CD4-positive, alpha-beta T cell treated with Interleukin-21 for 1 hour (primary cell): ENCODE data around the gene ITGB6.

Source experiments
- DNase-seq: peaks from one replicate; pipeline ENCODE4 v3.0.0-alpha.2; 2020

ITGB6 gene, protein sequence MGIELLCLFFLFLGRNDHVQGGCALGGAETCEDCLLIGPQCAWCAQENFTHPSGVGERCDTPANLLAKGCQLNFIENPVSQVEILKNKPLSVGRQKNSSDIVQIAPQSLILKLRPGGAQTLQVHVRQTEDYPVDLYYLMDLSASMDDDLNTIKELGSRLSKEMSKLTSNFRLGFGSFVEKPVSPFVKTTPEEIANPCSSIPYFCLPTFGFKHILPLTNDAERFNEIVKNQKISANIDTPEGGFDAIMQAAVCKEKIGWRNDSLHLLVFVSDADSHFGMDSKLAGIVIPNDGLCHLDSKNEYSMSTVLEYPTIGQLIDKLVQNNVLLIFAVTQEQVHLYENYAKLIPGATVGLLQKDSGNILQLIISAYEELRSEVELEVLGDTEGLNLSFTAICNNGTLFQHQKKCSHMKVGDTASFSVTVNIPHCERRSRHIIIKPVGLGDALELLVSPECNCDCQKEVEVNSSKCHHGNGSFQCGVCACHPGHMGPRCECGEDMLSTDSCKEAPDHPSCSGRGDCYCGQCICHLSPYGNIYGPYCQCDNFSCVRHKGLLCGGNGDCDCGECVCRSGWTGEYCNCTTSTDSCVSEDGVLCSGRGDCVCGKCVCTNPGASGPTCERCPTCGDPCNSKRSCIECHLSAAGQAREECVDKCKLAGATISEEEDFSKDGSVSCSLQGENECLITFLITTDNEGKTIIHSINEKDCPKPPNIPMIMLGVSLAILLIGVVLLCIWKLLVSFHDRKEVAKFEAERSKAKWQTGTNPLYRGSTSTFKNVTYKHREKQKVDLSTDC

DNA sequence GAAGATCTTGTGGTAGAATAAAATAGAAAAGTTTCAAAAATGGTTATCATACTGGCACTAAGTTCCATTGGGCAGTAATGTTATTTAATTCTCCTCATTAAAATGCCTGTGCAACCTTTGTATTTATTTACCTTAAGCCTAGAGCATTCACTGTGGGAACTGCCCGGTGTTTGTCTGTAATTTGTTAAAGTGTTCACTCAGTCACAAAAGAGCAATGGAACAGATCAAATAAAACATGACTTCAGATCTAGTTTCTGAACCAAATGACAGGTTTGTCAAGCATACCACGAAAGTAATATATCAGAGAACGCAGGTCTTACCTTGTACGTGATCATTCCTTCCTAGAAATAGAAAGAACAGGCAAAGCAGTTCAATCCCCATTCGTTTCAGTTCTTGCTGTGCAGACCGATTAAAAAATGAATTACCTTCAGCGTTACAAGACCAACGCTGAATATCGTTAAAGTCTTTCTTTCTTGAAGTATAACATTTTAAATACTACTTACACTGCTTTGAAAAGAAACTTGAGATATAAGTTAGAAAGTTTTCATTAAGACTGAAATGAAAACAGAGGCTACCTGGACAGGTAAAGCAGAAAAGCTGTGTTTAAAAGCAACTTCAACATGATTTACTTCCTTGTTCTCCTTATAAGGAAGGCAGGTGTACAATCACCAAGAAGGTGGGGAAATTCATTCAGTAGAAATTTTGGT lies at the start of gene ITGB6:
Gene ITGB6, minus strand, starts transcription at position 590 of the 707 bp plus-strand sequence. Its CDS starts 209 bp downstream, at position 381.
- DNase-seq, result no peak

DNA sequence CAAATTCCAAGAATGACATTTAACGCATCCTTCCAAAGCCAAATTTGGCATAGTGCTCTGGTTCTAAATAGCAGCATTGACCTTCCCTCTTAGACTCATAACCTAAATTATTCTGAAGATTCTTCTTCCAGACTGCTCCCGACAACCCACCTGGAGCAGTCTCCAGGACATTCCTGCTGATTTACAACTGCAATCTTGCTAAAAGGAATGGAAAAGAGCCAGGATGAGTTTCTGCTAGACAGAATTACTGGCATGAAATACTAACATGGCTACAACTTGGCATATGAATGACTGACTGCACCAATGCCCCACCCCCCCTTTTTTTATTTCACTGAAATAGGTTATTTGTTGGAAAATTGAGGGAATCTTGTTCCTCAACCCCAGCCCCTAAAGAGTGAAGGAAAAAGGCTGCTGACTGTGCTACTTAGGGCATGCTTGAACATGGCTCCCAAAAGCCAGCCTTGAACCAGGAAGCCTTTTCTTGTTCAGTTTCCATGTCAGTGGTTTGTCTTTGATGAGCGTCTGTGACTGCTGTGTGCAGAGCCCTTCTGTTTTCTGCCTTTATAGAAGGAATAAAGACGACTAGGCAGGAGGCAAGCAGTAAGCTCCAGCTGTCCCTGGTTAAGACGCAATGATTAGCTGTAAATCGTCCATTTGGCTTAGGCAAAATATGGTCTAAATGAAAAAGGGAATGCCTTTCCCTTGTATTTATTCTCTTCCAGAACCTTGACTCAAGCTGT lies 47.4 kb upstream of the ITGB6 start:
- no peak for DNase-seq

DNA sequence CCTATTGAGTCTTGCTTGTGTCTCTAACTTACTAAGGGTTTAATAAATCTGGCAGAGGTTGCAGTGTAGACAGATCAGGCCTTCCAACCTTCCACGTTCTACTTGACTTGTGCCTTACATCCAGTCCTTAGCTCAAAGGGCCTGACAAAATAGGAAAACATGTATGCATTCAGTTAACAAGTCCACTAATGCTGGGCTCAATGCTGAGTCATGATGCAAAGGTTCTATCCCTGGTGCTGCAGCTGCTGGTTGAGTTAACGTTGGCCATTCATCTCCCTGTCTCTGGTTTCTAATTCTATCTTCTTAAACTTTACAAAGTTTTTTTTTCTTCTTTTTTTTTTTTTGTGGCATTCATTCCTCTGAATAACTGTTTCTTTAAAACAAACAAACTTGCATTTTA lies 46.3 kb upstream of the ITGB6 start:
- no peak for DNase-seq

DNA sequence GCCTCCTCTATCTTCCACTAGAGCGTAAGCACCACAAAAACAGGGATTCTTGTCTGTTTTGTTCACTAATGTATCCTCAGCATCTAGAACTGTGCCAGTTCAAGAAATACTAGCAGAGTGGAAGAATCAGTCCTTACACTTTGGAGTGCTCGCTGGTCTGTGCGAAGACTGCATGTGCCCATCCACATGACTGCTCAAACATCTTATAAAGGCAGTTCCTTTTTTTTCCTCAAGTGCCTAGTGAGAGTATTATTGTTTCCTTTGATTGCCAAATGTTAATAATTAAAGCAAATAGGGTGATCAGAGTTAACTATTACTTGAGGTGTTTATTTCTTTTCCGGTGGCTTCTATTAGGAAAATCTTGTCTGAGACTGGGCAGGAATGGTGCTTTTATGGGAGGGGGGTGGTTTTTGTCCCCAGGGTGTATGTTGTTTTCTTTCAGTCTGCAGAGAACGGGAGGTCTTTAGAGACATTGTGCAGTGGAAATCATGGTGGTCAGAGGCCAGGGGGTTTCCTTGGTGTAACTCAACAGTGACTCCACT lies 45.6 kb upstream of the ITGB6 start:
- DNase-seq, result no peak

DNA sequence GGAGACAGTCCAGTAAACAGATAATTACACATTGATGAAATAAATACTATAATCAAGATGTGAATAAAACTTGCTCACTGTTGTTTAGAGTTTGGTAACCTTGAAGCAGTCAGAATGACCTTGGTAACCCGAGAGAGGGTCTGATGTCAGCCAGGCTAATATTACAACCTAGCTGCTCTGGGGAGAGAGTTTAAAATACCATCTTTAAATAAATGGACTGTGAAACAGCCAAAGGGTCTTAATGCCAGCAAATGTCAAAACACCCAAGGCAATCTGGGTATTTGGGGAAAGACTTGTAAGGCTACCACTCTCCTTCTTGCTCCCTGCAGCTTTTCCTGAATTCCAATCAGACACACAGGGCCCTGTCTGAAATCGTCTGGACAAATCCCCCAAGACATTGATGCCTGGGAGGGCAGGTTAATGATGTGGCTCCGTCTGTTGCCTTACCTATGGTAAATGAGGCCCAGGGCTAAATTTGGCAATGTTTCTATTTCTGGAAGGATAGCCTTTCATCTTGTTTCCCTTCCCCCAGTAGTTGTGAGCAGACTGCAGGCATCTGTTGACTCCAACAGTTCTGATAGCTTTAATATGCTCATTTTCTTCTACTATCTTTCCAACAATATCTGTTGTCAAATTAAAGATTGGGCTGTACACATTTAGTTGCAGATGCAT lies 43.0 kb upstream of the ITGB6 start:
- no peak for DNase-seq

DNA sequence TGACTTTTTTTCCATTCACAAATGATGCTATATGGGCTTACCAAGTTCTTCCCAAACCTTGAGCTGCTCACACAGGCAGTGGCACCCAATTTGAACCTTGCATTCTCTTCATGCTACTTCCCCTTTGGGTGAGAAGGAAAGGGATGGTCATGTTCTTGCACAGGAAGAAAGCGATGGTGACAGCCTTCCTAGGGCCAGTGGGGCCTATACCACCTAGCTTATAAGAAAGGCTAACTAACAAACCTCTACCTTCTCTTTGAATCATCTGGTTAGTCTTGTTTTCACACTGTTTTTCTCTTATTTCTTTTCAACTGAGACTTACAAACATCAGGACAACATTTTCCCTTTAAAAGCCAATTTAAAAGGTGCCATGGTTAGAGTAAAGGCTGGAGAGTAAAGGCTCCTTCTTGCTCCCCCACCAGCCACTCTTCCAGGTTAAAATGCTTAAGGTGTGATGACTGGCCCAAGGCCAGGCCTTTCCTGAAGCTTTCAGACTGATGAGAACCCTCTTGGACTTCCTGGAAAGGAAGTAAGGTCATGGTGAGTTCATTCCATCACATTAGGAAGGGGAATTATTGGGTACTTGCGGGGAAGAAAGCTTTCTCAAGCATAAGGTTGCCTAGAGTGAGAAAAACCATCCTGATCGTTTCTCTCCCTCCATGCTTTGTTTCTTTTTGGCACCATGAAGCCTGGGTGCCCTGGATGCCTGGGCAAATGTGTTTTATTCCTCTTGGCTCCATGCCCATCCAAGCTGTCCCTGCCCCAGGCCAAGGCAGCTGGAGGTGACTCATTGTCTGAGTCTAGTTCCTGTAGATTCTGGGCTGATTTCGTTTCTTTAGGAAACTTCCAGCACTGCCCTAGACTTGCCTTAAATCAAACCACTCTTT lies 41.4 kb upstream of the ITGB6 start:
- no peak for DNase-seq

DNA sequence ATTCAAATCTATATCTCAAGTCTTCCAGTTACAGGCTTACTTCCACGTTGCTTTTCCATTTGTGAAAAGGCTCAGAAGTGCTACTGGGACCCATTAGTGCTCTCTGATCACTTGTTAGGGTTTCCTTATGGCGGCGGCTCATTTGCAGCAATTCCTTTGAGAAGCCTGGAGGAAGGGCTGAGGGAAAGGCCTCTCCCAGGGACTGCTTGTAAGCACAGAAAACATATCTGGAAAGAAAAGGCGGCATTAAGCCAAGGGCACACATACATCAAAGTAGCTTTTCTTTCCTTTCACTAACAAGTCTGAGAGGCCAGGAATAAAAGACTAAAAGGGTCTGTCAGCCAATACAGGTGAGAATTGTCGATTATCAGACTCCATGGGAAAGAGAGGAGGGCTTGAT lies 39.4 kb upstream of the ITGB6 start:
- DNase-seq, result no peak

DNA sequence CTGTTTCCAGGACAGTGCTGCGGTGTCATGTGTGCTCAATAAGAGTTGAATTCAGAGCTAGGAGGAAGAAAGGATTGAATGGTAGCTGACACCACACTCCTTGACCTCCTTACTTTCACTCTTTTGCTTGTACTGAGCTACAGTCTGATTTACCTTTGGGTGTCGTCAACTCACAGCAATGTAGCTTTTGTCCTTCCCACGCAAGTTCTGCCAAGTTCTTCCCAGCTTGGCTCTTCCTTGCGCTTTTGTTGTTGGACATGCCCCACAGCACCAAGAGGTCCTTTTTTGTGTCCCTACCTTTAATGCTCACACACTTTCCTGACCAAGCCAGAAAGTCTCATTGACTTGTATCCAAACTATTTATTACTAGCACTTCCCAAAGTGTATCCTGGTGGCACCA lies 38.3 kb upstream of the ITGB6 start:
- no peak for DNase-seq

DNA sequence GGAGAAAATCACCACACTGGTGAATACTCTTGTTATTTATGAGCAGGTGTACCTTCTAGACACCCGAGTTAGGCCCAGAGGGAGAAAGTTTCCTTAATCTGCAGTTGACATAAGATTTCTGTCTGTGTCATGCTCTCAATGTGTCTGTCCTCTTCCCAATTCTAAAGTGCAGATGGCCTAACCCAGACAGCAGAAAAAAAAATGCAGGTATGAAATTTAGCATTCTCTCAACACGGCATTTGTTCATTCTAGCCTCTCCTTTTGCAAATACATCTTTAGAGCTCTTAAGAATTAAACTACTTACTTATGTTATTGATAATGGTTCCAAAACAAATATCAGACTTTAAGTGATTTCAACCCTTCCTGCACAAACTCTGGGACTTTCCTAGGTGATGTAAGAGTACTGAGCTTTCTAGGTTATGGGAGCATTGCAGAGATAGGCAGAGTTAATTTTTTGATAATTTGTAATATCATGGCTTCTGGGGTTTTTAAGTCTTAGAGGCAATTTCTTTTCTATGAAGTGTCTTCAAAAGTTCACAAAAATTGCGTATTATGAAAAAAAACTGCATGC lies 32.9 kb upstream of the ITGB6 start:
- no peak for DNase-seq

DNA sequence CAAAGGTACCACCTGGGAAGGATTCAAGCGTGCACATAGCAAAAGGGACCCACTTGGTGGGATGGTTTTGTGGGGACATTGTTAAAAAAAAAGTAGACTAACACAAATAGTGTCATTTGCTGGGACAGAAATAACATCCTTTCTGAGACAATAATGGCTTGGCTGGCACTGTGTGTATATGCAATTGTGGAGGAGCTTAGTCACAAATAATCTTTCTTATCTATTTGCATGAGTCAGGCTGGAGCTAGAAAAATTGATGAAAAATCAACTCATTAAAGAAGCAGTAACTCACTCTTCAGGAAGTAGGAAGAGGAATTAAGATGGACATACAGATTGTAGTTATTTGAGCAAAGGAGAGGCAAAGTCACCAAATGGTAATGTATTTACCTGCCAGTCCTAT lies 29.5 kb upstream of the ITGB6 start:
- DNase-seq, result no peak

DNA sequence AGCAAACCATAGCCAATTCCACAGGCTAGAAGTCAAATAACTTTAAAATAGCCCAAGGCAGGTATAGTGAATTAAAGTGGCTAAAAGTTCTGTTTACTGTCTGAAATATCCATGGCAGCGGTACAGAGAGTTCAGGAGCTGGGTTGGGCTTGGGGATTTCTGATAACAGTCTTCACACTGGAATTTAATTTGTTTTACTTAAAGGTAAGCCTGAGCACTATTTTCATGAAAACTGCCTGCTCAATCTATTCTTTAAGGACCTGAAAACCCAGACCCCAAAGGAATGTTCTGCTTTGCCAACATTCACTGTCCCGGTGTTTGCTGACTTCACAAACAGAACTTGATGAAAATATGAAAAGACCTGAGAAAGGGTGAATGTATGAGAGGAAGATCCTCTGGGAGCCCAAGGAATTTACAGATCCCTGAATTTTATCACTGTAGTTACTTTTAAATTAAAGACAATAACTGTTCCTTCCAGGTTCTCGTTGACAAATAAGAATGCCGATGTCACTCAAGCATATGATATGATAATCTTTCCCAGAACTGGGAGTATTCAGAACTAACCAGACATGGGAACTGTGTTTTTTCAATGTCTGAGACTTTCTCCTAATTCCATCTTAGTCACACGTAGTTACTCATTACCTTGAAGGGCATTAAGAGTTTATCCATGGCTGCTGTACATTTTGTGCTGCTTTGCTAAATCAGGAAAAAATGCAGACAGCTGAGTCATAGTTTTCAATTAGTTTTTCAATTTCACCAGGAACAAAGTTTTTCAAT lies 28.3 kb upstream of the ITGB6 start:
- DNase-seq, result no peak

DNA sequence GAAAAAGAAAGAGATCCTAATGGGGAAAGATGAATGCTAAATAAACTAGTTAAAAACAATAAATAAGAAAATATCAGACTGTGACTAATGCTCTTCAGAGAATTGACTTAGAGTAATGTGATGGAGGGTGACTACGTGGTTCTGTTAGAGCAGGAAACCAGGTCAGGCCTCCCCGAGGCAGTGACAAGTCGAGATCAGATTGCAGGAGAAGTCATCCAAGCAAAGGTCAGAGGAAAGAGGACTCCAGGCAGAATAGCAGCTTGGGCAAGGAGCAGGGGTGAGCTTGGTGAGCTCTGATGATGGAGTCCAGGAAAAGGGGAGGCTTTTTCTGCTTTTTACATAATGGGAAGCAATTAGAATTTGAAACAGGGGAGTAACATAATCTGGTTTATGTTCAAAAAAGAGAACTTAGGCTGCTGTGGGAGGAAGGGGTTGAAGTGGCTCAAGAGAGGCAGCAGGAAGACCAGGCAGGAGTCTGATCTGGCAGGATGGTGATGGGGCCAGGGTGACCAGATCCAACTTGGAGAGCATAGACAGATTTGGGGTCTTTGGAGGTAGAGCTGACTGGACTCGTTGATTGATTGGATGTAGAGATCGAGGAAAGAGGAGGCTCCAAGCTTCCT lies 27.3 kb upstream of the ITGB6 start:
- DNase-seq, result no peak

DNA sequence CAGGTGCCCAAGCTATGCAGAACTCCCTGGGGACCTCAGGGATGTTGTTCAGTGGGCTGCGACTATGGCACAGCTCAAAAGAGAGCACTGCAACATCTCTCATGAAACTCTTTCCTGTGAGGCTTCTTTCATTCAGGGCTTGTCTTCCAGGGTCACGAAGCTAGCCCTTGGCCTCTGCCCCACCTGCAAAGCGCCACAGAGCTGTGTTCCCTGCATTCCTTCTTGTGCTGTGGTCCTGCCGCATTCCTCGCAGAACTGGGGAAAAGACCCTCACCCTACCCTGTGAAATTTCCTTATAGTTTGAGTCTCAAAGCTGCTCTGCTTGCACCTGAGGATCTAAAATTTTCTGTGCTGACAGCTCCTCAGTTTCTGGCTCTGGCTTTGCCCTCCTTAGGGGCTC lies 26.3 kb upstream of the ITGB6 start:
- DNase-seq, result no peak

DNA sequence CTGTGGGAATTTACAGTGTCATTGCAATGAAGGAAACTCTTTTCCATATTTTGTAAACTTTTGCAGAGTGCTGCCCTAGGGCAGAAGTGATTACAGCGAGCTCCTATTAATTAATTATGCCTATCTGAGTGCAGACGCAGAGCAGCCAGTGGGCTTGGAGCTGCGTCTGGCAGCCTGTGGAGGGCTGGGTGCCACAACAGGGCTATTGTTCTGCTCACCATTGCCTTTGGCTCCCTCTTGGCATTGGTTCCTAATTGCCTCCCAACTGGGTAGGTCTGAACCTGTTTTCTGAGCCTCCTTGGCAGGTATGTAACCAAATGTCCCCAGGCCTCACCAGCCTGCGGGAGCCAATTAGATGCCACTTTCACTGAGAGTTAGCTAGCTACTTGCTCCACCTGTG lies 25.6 kb upstream of the ITGB6 start:
- no peak for DNase-seq

DNA sequence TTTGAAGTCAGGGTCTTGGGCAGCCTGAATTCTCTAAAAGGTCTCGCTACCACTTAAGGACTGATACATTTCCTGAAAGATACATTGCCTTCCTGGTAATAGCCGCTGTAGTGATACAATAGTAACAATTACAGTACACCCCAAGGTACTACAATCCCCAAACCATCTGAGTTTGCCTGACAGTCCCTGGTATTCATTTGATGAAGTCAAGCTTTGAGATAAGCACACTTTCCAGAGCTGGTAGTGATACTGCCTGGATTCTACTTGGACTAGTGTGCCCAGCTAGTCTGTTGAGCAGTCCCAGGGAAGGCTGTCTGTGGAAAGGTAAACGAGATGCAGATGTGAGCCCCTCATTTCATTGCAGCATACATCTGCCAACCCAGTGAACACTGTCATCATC lies 24.4 kb upstream of the ITGB6 start:
- DNase-seq, result no peak

DNA sequence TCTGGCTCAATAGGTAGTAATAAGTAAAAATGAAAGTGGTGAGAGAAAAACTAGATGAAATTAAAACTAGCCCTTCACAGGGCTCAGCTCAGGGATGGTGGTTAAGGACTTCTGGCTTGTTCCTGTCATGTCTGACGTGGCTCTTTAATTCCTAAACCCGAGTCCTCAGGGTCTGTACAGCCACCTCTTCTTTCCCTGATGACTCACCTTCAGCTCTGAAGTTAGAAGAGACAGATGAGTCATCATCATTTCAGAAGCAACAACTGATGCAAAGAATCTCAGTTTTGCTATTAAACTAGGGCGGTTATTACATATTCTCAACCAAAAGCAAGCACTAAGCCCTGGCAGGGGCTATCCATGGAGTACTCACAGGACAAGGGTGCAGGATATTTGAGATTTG lies 24.0 kb upstream of the ITGB6 start:
- no peak for DNase-seq

DNA sequence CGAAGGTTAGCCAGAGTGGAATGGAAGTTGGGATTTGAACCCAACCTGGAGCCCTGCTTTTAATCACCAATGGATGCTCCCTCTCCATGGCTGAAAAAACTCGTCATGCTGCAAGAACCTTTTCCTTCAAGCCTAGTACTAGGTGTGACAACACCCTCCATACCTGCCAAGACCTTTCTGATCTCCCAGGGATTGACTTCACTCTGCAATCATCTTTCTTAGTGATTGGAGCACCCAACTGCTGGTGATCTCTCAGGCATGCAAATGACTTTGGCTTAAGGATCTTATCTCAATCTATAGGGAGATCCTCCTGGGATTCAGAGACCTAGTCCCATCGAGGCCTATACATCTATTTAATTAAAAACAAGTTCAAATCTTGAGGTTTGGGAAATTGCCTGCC lies 23.5 kb upstream of the ITGB6 start:
- no peak for DNase-seq

DNA sequence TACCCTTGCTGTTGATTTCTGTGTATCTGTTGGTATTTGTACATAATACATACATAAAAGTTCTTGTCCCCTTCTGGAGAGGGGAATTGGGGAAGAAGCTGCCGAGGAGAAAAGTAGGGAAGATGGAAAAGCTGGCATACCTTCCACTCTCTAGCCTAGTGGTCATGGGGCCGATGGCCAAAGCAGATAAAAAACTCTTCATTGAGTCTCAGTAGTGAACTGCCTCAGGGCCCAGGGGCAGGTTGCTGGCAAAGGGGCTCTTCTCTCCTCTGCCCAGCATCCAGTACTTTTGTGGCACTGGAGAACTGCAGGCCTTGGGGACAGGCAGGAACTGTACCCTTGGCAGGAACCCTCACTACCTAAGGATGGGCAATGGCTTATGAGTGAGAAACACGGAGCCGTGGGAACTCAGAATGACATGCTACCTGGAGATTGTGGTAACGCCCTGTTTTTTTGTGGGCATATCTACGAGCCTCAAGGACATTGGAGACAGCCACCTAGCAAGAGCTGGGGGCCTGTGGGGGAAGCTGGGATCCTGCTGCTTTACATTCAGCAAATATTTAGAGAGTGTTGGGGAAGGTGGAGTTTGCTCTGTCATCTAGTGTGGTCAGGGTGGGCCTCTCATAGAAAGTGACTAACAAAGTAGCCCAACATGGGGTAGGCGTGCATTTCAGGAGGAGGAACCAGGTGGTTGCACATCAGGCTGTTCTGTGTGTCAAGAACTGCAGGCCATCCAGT lies 22.6 kb upstream of the ITGB6 start:
- no peak for DNase-seq
